ENCODE data around the gene ITPR2.

Gene ITPR2

GRCh38 chr12:26465419-26466097 is 367.4 kb downstream of the ITPR2 start:
- no peak for DNase-seq (ENCODE audit: extremely low read depth, low read depth)
- H3K4me3 ChIP-seq (replicated peaks; ENCODE audit: low read depth, low read length): no peak overlapping the region
- TF ChIP-seq CTCF (IDR thresholded peaks at IDR 0.05; ENCODE audit: low read depth, low read length, missing control alignments): peak; percentile 6

- no peak for DNase-seq (ENCODE audit: extremely low read depth, low read depth)
- no peak overlapping the region for H3K4me3 ChIP-seq (replicated peaks; ENCODE audit: low read depth, low read length)
- no peak for TF ChIP-seq CTCF (IDR thresholded peaks at IDR 0.05; ENCODE audit: low read depth, low read length, missing control alignments)
Observed at GRCh38 chr12:26461776-26462175, 371.2 kb downstream of the ITPR2 start.

GRCh38 chr12:26460361-26460760 is 372.6 kb downstream of the ITPR2 start:
- H3K4me3 ChIP-seq (replicated peaks; ENCODE audit: low read depth, low read length): no peak overlapping the region
- TF ChIP-seq CTCF (IDR thresholded peaks at IDR 0.05; ENCODE audit: low read depth, low read length, missing control alignments): no peak
- no peak for DNase-seq (ENCODE audit: extremely low read depth, low read depth)

- no peak for TF ChIP-seq CTCF (IDR thresholded peaks at IDR 0.05; ENCODE audit: low read depth, low read length, missing control alignments)
- H3K4me3 ChIP-seq (replicated peaks; ENCODE audit: low read depth, low read length): no peak overlapping the region
- no peak for DNase-seq (ENCODE audit: extremely low read depth, low read depth)
Observed at GRCh38 chr12:26455936-26456574, 376.9 kb downstream of the ITPR2 start.

- no peak for DNase-seq (ENCODE audit: extremely low read depth, low read depth)
- no peak overlapping the region for H3K4me3 ChIP-seq (replicated peaks; ENCODE audit: low read depth, low read length)
- TF ChIP-seq CTCF (IDR thresholded peaks at IDR 0.05; ENCODE audit: low read depth, low read length, missing control alignments): no peak
Observed at GRCh38 chr12:26453246-26453645, 379.7 kb downstream of the ITPR2 start.

GRCh38 chr12:26452511-26452910 is 380.5 kb downstream of the ITPR2 start:
- no peak for TF ChIP-seq CTCF (IDR thresholded peaks at IDR 0.05; ENCODE audit: low read depth, low read length, missing control alignments)
- DNase-seq (ENCODE audit: extremely low read depth, low read depth): no peak
- H3K4me3 ChIP-seq (replicated peaks; ENCODE audit: low read depth, low read length): no peak overlapping the region

Measured in HFF-Myc (cell line).